ENCODE data around the gene RBP3.

DNA sequence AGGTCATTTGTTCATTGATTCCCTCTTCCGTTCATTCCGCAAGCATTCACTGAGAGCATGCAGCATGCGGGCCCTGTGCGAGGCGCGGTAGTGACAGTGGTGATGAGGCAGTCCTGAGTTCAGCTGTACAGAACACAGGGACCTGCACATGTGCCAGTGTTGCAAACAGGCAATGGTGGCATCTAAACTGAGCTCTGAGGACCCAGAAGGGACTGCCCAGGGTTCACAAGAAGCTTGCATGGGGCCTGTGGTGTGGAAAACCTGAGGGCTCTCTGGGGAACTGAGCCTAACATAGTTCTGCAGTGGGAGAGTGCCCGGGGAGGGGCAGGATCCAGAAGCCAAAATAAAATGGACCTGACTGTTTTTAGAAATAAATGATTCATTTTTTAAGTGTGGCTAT lies 22.7 kb downstream of the RBP3 start:
- TF ChIP-seq EP300 (IDR thresholded peaks at IDR 0.05): no peak
- TF ChIP-seq, protein P1, sequence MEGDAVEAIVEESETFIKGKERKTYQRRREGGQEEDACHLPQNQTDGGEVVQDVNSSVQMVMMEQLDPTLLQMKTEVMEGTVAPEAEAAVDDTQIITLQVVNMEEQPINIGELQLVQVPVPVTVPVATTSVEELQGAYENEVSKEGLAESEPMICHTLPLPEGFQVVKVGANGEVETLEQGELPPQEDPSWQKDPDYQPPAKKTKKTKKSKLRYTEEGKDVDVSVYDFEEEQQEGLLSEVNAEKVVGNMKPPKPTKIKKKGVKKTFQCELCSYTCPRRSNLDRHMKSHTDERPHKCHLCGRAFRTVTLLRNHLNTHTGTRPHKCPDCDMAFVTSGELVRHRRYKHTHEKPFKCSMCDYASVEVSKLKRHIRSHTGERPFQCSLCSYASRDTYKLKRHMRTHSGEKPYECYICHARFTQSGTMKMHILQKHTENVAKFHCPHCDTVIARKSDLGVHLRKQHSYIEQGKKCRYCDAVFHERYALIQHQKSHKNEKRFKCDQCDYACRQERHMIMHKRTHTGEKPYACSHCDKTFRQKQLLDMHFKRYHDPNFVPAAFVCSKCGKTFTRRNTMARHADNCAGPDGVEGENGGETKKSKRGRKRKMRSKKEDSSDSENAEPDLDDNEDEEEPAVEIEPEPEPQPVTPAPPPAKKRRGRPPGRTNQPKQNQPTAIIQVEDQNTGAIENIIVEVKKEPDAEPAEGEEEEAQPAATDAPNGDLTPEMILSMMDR (IDR thresholded peaks at IDR 0.05): no peak

Data from ovary (tissue), 3 donors.